Measurements from ENCODE around the gene ZBTB7C. TPM values are rescaled to one million over a fixed set of nuclear protein-coding genes. Genes with fewer than 3 reads are reported as not detected.

The ZBTB7C gene
- total RNA-seq, 1 experiment from 2014 or later, result 0.33 TPM

- Mint-ChIP-seq H3K27me3 (ENCODE audit: low read depth) (peaks cover 5% of the 10 kb centered on the region), H3K4me1 (peaks cover 16 to 21% of the 10 kb centered on the region in 2 experiments), H3K9me3 (peaks cover 9 to 10% of the 10 kb centered on the region in 2 experiments), H3K4me3 (no peak overlapping the region), H3K27ac (no peak overlapping the region; a peak in 1 of 7 replicates), H3K36me3 (ENCODE audit: insufficient read depth in 1 of 3, low read depth in 3 of 3) (peaks cover 2 to 9% (median 4%) of the 10 kb centered on the region in 3 experiments; a peak in 6 of 7 replicates)
- H3K4ac ChIP-seq (ENCODE audit: low read depth, low read length), result no peak overlapping the region
- no peak overlapping the region for H4K5ac ChIP-seq (ENCODE audit: insufficient read length, low read depth, low read length)
- no peak overlapping the region for H2AFZ ChIP-seq (ENCODE audit: low read length)
- no peak for DNase-seq
- no peak overlapping the region for H2BK15ac ChIP-seq (ENCODE audit: low read depth, low read length)
- H3K56ac ChIP-seq (ENCODE audit: insufficient read length, low read depth, low read length), result no peak overlapping the region
- H3K4me2 ChIP-seq (ENCODE audit: insufficient read depth, insufficient read length, low read length), result no peak overlapping the region
- no peaks in the 10 kb centered on the region for H3K27me3 ChIP-seq (ENCODE audit: insufficient read depth, low read length)
- H3K14ac ChIP-seq (ENCODE audit: insufficient read depth, low read length), result no peak overlapping the region; the same call in 1 of the 2 replicates
- no peaks in the 10 kb centered on the region for H3K79me1 ChIP-seq (ENCODE audit: insufficient read depth, low read depth, low read length, poor library complexity, severe bottlenecking)
- H4K91ac ChIP-seq (ENCODE audit: insufficient read length, low read depth, low read length), result no peak overlapping the region
- H2BK5ac ChIP-seq (ENCODE audit: insufficient read length, low read length), result no peak overlapping the region
- H2BK20ac ChIP-seq (ENCODE audit: low read depth, low read length, poor library complexity, severe bottlenecking), result no peak overlapping the region
- H3K4me1 ChIP-seq (ENCODE audit: insufficient read depth, low read length), result no peaks in the 10 kb centered on the region
- no peak overlapping the region for H4K8ac ChIP-seq (replicated peaks; ENCODE audit: insufficient read length, low read depth, low read length)
- no peak overlapping the region for H3K27ac ChIP-seq (ENCODE audit: insufficient read length, low read depth, low read length)
- no CpG with 5 or more reads among the region's 7 CpGs for WGBS (ENCODE audit: extremely low coverage, insufficient read length, low lambda C conversion rate)
- peaks cover 4% of the 10 kb centered on the region for H4K20me1 ChIP-seq (ENCODE audit: control insufficient read depth, insufficient read depth, insufficient read length)
- no peaks in the 10 kb centered on the region for H3K23me2 ChIP-seq (ENCODE audit: insufficient read length, low read depth, low read length, poor library complexity, severe bottlenecking)
- no peak overlapping the region for H2BK12ac ChIP-seq (ENCODE audit: insufficient read length, low read depth, low read length)
- H3T11ph ChIP-seq (ENCODE audit: low read length), result no peak overlapping the region
- H3K18ac ChIP-seq (ENCODE audit: insufficient read length, low read depth, low read length), result no peak overlapping the region
- H2BK120ac ChIP-seq (ENCODE audit: low read depth, low read length, poor library complexity, severe bottlenecking), result no peak overlapping the region
- H2AK5ac ChIP-seq (ENCODE audit: insufficient read length, low read length), result no peak overlapping the region
- no peak overlapping the region for H3K9ac ChIP-seq (ENCODE audit: extremely low read depth, insufficient read length, low read length)
- H3K9me3 ChIP-seq (ENCODE audit: control insufficient read depth, low read depth, low read length), result no peaks in the 10 kb centered on the region
- TF ChIP-seq, protein P1, sequence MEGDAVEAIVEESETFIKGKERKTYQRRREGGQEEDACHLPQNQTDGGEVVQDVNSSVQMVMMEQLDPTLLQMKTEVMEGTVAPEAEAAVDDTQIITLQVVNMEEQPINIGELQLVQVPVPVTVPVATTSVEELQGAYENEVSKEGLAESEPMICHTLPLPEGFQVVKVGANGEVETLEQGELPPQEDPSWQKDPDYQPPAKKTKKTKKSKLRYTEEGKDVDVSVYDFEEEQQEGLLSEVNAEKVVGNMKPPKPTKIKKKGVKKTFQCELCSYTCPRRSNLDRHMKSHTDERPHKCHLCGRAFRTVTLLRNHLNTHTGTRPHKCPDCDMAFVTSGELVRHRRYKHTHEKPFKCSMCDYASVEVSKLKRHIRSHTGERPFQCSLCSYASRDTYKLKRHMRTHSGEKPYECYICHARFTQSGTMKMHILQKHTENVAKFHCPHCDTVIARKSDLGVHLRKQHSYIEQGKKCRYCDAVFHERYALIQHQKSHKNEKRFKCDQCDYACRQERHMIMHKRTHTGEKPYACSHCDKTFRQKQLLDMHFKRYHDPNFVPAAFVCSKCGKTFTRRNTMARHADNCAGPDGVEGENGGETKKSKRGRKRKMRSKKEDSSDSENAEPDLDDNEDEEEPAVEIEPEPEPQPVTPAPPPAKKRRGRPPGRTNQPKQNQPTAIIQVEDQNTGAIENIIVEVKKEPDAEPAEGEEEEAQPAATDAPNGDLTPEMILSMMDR (conservative IDR thresholded peaks at IDR 0.05), result no peak
- no peaks in the 10 kb centered on the region for H3K79me2 ChIP-seq (ENCODE audit: insufficient read depth, low read length)
- H3K23ac ChIP-seq (ENCODE audit: insufficient read length, low read depth, low read length), result no peak overlapping the region
Measured at GRCh38 chr18:48218285-48219022, 190.7 kb downstream of the ZBTB7C start.

Data from H9 (cell line).